ENCODE data around the gene BSX.
A peak's percentile ranks its signal among the peaks of the same experiment; 100 is the strongest.

The BSX gene

GRCh38 chr11:122995526-122995925, 13.9 kb upstream of the BSX start:
- Histone ChIP-seq H3K23ac (ENCODE audit: low read length in 2 of 2) (no peak overlapping the region), H3K4me1 (ENCODE audit: control insufficient read depth, insufficient read depth, low read depth, low read length) (no peaks in the 10 kb centered on the region), H3K4ac (ENCODE audit: low read depth in 1 of 2, low read length in 2 of 2) (no peak overlapping the region), H2BK12ac (ENCODE audit: low read length in 2 of 2) (no peak overlapping the region), H2BK120ac (ENCODE audit: low read depth, low read length) (no peak overlapping the region), H3K14ac (ENCODE audit: low read length in 2 of 2) (no peak overlapping the region), H3K4me3 (ENCODE audit: insufficient read depth in 1 of 2, low read depth in 1 of 2, low read length in 2 of 2) (no peak overlapping the region), H3K9ac (ENCODE audit: low read length) (no peak overlapping the region), H3K9me3 (ENCODE audit: control insufficient read depth, low read length) (no peaks in the 10 kb centered on the region), H2BK15ac (ENCODE audit: low read depth, poor library complexity, severe bottlenecking) (no peak overlapping the region), H2BK5ac (ENCODE audit: low read depth, low read length, poor library complexity, severe bottlenecking) (no peak overlapping the region), H3K79me1 (replicated peaks; ENCODE audit: low read length, poor library complexity, severe bottlenecking) (no peaks in the 10 kb centered on the region), H4K91ac (ENCODE audit: low read length) (no peak overlapping the region), H4K8ac (ENCODE audit: low read length) (no peak overlapping the region), H3K27ac (ENCODE audit: low read length, poor library complexity, severe bottlenecking) (no peak overlapping the region), H2AFZ (ENCODE audit: low read depth, low read length) (no peak overlapping the region), H3K36me3 (ENCODE audit: control insufficient read depth in 1 of 2, insufficient read depth in 2 of 2, low read depth in 1 of 2, low read length in 2 of 2) (no peaks in the 10 kb centered on the region), H3K18ac (ENCODE audit: low read depth in 1 of 2, low read length in 2 of 2) (no peak overlapping the region), H3K27me3 (ENCODE audit: control insufficient read depth in 1 of 2, insufficient read depth in 1 of 2, low read length in 2 of 2) (peaks cover 26 to 65% of the 10 kb centered on the region in 2 experiments), H2AK5ac (ENCODE audit: low read length, severe bottlenecking) (no peak overlapping the region), H3K4me2 (ENCODE audit: low read length, poor library complexity, severe bottlenecking) (no peak overlapping the region)
- no peak for DNase-seq
- 48% methylated on average over 1 of the region's 3 CpGs for WGBS

- no peak overlapping the region for H2BK15ac ChIP-seq (ENCODE audit: low read depth, poor library complexity, severe bottlenecking)
- H4K91ac ChIP-seq (ENCODE audit: low read length) = no peak overlapping the region
- H3K4me2 ChIP-seq (ENCODE audit: low read length, poor library complexity, severe bottlenecking) = peak overlapping the region; percentile 78
- H3K9me3 ChIP-seq (ENCODE audit: control insufficient read depth, low read length) = no peaks in the 10 kb centered on the region
- H3K23ac ChIP-seq (ENCODE audit: low read length in 2 of 2) = no peak overlapping the region
- H4K8ac ChIP-seq (ENCODE audit: low read length) = peak overlapping the region; percentile 22
- H3K27me3 ChIP-seq (ENCODE audit: control insufficient read depth in 1 of 2, insufficient read depth in 1 of 2, low read length in 2 of 2) = peaks cover 66 to 84% of the 10 kb centered on the region in 2 experiments
- peak; percentile 29 for DNase-seq
- no peak overlapping the region for H2AK5ac ChIP-seq (ENCODE audit: low read length, severe bottlenecking)
- H3K36me3 ChIP-seq (ENCODE audit: control insufficient read depth in 1 of 2, insufficient read depth in 2 of 2, low read depth in 1 of 2, low read length in 2 of 2) = no peaks in the 10 kb centered on the region
- peak overlapping the region; percentile 32 for H2AFZ ChIP-seq (ENCODE audit: low read depth, low read length)
- peaks cover 12% of the 10 kb centered on the region for H3K4me1 ChIP-seq (ENCODE audit: control insufficient read depth, insufficient read depth, low read depth, low read length)
- no peak overlapping the region for H3K4ac ChIP-seq (ENCODE audit: low read depth in 1 of 2, low read length in 2 of 2)
- no peak overlapping the region for H2BK120ac ChIP-seq (ENCODE audit: low read depth, low read length)
- no peak overlapping the region for H3K14ac ChIP-seq (ENCODE audit: low read length in 2 of 2)
- no peak overlapping the region for H2BK12ac ChIP-seq (ENCODE audit: low read length in 2 of 2)
- H3K9ac ChIP-seq (ENCODE audit: low read length) = peak overlapping the region; percentile 75
- WGBS = 2% methylated on average over 54 of the region's 59 CpGs
- no peak overlapping the region for H2BK5ac ChIP-seq (ENCODE audit: low read depth, low read length, poor library complexity, severe bottlenecking)
- H3K4me3 ChIP-seq (ENCODE audit: insufficient read depth in 1 of 2, low read depth in 1 of 2, low read length in 2 of 2) = peak overlapping the region; percentile 63 to 82
- H3K27ac ChIP-seq (ENCODE audit: low read length, poor library complexity, severe bottlenecking) = no peak overlapping the region
- no peak overlapping the region for H3K18ac ChIP-seq (ENCODE audit: low read depth in 1 of 2, low read length in 2 of 2)
- H3K79me1 ChIP-seq (replicated peaks; ENCODE audit: low read length, poor library complexity, severe bottlenecking) = no peaks in the 10 kb centered on the region
These were observed 2.8 kb upstream of the BSX start for GRCh38 chr11:122984186-122985011.

- no peak for DNase-seq
- Histone ChIP-seq H3K18ac (ENCODE audit: low read depth in 1 of 2, low read length in 2 of 2) (no peak overlapping the region), H3K79me1 (replicated peaks; ENCODE audit: low read length, poor library complexity, severe bottlenecking) (no peaks in the 10 kb centered on the region), H3K4me2 (ENCODE audit: low read length, poor library complexity, severe bottlenecking) (peak overlapping the region; percentile 78), H3K14ac (ENCODE audit: low read length in 2 of 2) (no peak overlapping the region), H2AFZ (ENCODE audit: low read depth, low read length) (no peak overlapping the region), H3K27ac (ENCODE audit: low read length, poor library complexity, severe bottlenecking) (no peak overlapping the region), H3K4me3 (ENCODE audit: insufficient read depth in 1 of 2, low read depth in 1 of 2, low read length in 2 of 2) (peak overlapping the region; percentile 63 to 82), H4K8ac (ENCODE audit: low read length) (no peak overlapping the region), H3K9ac (ENCODE audit: low read length) (peak overlapping the region; percentile 75), H3K9me3 (ENCODE audit: control insufficient read depth, low read length) (no peaks in the 10 kb centered on the region), H2BK120ac (ENCODE audit: low read depth, low read length) (no peak overlapping the region), H2BK5ac (ENCODE audit: low read depth, low read length, poor library complexity, severe bottlenecking) (no peak overlapping the region), H2BK12ac (ENCODE audit: low read length in 2 of 2) (no peak overlapping the region), H3K27me3 (ENCODE audit: control insufficient read depth in 1 of 2, insufficient read depth in 1 of 2, low read length in 2 of 2) (peaks cover 74 to 92% of the 10 kb centered on the region in 2 experiments), H2BK15ac (ENCODE audit: low read depth, poor library complexity, severe bottlenecking) (no peak overlapping the region), H3K23ac (ENCODE audit: low read length in 2 of 2) (peak overlapping the region; percentile 47 to 64), H2AK5ac (ENCODE audit: low read length, severe bottlenecking) (no peak overlapping the region), H3K4ac (ENCODE audit: low read depth in 1 of 2, low read length in 2 of 2) (no peak overlapping the region), H3K36me3 (ENCODE audit: control insufficient read depth in 1 of 2, insufficient read depth in 2 of 2, low read depth in 1 of 2, low read length in 2 of 2) (no peaks in the 10 kb centered on the region), H4K91ac (ENCODE audit: low read length) (no peak overlapping the region), H3K4me1 (ENCODE audit: control insufficient read depth, insufficient read depth, low read depth, low read length) (peaks cover 16% of the 10 kb centered on the region)
- WGBS = 19% methylated on average over 20 of the region's 26 CpGs
These were observed 2.0 kb upstream of the BSX start for GRCh38 chr11:122983438-122984185.

Measured in mesenchymal stem cell (in vitro differentiated cells and primary cell).